H1 (cell line): ENCODE data around the gene PRKAB1. TPM values are rescaled to one million over a fixed set of nuclear protein-coding genes. Genes with fewer than 3 reads are reported as not detected.

Source experiments
- CTCF ChIA-PET: fragments of 300-600 bp; sonication (Branson Sonifier 250); formaldehyde crosslinking; loops from one replicate; lab custom pipeline; 2021; ENCODE audit not compliant: partially characterized antibody; lab: Charles Lee
- POLR2A ChIA-PET: fragments of 300-600 bp; sonication (Branson Sonifier 250); formaldehyde crosslinking; loops from one replicate; lab custom pipeline; 2021; ENCODE audit warnings: inconsistent platforms; ENCODE audit not compliant: partially characterized antibody; lab: Charles Lee
- DNase-seq, 2 experiments: peaks; one replicate each; pipeline versions ENCODE4 v3.0.0 to v3.0.0-alpha.2; 2010 to 2022; ENCODE audit warnings: low spot score in 2 of 2, low read depth in 1 of 2, mixed read lengths in 1 of 2
- FAIRE-seq: peaks from 2 replicates; lab custom pipeline; 2011; peaks lifted over from hg19 to GRCh38; lab: Jason Lieb, UNC
- H2AFZ ChIP-seq: 2 replicates; pipeline ENCODE4 v1.8.1; 2012; ENCODE audit warnings: low read length, inconsistent platforms
- H2AK5ac ChIP-seq: 2 replicates; pipeline ENCODE4 v1.6.1; 2013; ENCODE audit warnings: low read depth, low read length
- H2BK120ac ChIP-seq: replicated peaks from 2 replicates; pipeline ENCODE3; 2013; ENCODE audit warnings: low read depth, low read length, inconsistent platforms
- H2BK12ac ChIP-seq: 2 replicates; pipeline ENCODE4 v1.6.1; 2013; ENCODE audit warnings: low read depth, low read length
- H2BK15ac ChIP-seq: 2 replicates; pipeline ENCODE4 v1.6.1; 2013; ENCODE audit warnings: low read length
- H2BK20ac ChIP-seq: 2 replicates; pipeline ENCODE4 v1.6.1; 2013; ENCODE audit warnings: low read length
- H2BK5ac ChIP-seq: 2 replicates; pipeline ENCODE4 v1.6.1; 2013; ENCODE audit warnings: low read depth, low read length
- H3K14ac ChIP-seq: 2 replicates; pipeline ENCODE4 v1.6.1; 2013; ENCODE audit warnings: inconsistent platforms; ENCODE audit not compliant: insufficient read length
- H3K18ac ChIP-seq: 2 replicates; pipeline ENCODE4 v1.6.1; 2013; ENCODE audit warnings: low read length; ENCODE audit errors: extremely low read depth
- H3K23ac ChIP-seq: 2 replicates; pipeline ENCODE4 v1.6.1; 2013; ENCODE audit warnings: inconsistent platforms; ENCODE audit not compliant: insufficient read length
- H3K23me2 ChIP-seq: 2 replicates; pipeline ENCODE4 v1.6.1; 2013; ENCODE audit warnings: low read depth, low read length
- H3K27ac ChIP-seq: 2 replicates; pipeline ENCODE4 v1.6.1; 2011; ENCODE audit warnings: low read depth, low read length, inconsistent platforms
- H3K27me3 ChIP-seq, 4 experiments: replicated peaks in 1 of 4; 1 replicate in 1 of 4; 2 replicates in 3 of 4; pipeline versions ENCODE4 v1.6.1 to v1.8.1; 2011 to 2013; ENCODE audit warnings: low read length in 3 of 4, mild to moderate bottlenecking in 3 of 4, inconsistent platforms in 2 of 4, mixed read lengths in 2 of 4, moderate library complexity in 1 of 4; ENCODE audit not compliant: control insufficient read depth in 3 of 4, insufficient read depth in 3 of 4; ENCODE audit errors: extremely low read depth in 1 of 4
- H3K36me3 ChIP-seq, 4 experiments: 2 replicates each; pipeline versions ENCODE4 v1.6.1 to v1.8.1; 2011 to 2013; ENCODE audit warnings: mild to moderate bottlenecking in 4 of 4, low read length in 3 of 4, moderate library complexity in 2 of 4, control low read depth in 1 of 4, inconsistent platforms in 1 of 4; ENCODE audit not compliant: insufficient read depth in 4 of 4, control insufficient read depth in 2 of 4
- H3K4ac ChIP-seq: replicated peaks from 2 replicates; pipeline ENCODE3; 2013; ENCODE audit warnings: low read length, low read depth, mixed read lengths, inconsistent platforms; ENCODE audit not compliant: insufficient read length
- H3K4me1 ChIP-seq, 4 experiments: replicated peaks in 1 of 4; 1 replicate in 1 of 4; 2 replicates in 3 of 4; pipeline versions ENCODE4 v1.6.1 to v1.8.1; 2011 to 2013; ENCODE audit warnings: low read length in 3 of 4, inconsistent platforms in 2 of 4, mixed read lengths in 1 of 4; ENCODE audit not compliant: insufficient read depth in 4 of 4, control insufficient read depth in 3 of 4
- H3K4me2 ChIP-seq, 2 experiments: 2 replicates each; pipeline versions ENCODE4 v1.6.1 to v1.8.1; 2011 to 2013; ENCODE audit warnings: low read depth in 2 of 2, low read length in 2 of 2, control low read depth in 1 of 2, inconsistent platforms in 1 of 2, mild to moderate bottlenecking in 1 of 2; ENCODE audit not compliant: insufficient read depth in 1 of 2
- H3K4me3 ChIP-seq, 4 experiments: fragments of 200-600, 300-600 bp in 1 of 4; sonication (generic), shearing (Covaris generic), sonication (Bioruptor Twin) in 1 of 4; 2 replicates each; pipeline versions ENCODE4 v1.5.1 to v1.8.1; 2011 to 2016; ENCODE audit warnings: low read length in 4 of 4, low read depth in 3 of 4, control low read depth in 2 of 4, inconsistent platforms in 2 of 4, mild to moderate bottlenecking in 2 of 4, mixed read lengths in 1 of 4, moderate library complexity in 1 of 4; ENCODE audit not compliant: insufficient read depth in 2 of 4; ENCODE audit errors: extremely low read depth in 1 of 4
- H3K56ac ChIP-seq: replicated peaks from 2 replicates; pipeline ENCODE3; 2013; ENCODE audit warnings: low read depth, mild to moderate bottlenecking, mixed read lengths, low read length, inconsistent platforms; ENCODE audit not compliant: insufficient read length
- H3K79me1 ChIP-seq: 2 replicates; pipeline ENCODE4 v1.6.1; 2013; ENCODE audit warnings: low read depth, low read length, control low read depth
- H3K79me2 ChIP-seq, 2 experiments: 2 replicates each; pipeline versions ENCODE4 v1.6.1 to v1.8.1; 2012 to 2013; ENCODE audit warnings: low read length in 2 of 2, mild to moderate bottlenecking in 2 of 2, inconsistent platforms in 1 of 2; ENCODE audit not compliant: insufficient read depth in 2 of 2, control insufficient read depth in 1 of 2
- H3K9ac ChIP-seq, 4 experiments: replicated peaks in 1 of 4; 1 replicate in 1 of 4; 2 replicates in 3 of 4; pipeline versions ENCODE4 v1.6.1 to v1.8.1; 2011 to 2013; ENCODE audit warnings: low read depth in 3 of 4, low read length in 3 of 4, control low read depth in 2 of 4, mild to moderate bottlenecking in 2 of 4, moderate library complexity in 2 of 4, inconsistent platforms in 1 of 4; ENCODE audit errors: extremely low read depth in 1 of 4
- H3K9me3 ChIP-seq, 2 experiments: 2 replicates each; pipeline versions ENCODE4 v1.6.1 to v1.8.1; 2012 to 2013; ENCODE audit warnings: mild to moderate bottlenecking in 2 of 2, moderate library complexity in 2 of 2, control low read depth in 1 of 2, inconsistent platforms in 1 of 2, low read depth in 1 of 2, low read length in 1 of 2, mixed read lengths in 1 of 2; ENCODE audit not compliant: insufficient read depth in 2 of 2
- H4K20me1 ChIP-seq, 2 experiments: replicated peaks in 1 of 2; 2 replicates each; pipeline versions ENCODE3 to v1.8.1; 2011 to 2013; ENCODE audit warnings: inconsistent platforms in 2 of 2, low read length in 2 of 2, mild to moderate bottlenecking in 1 of 2; ENCODE audit not compliant: insufficient read depth in 2 of 2, control insufficient read depth in 1 of 2
- H4K5ac ChIP-seq: 2 replicates; pipeline ENCODE4 v1.6.1; 2013; ENCODE audit warnings: low read length, low read depth, mixed read lengths, inconsistent platforms; ENCODE audit not compliant: insufficient read length
- H4K8ac ChIP-seq: 2 replicates; pipeline ENCODE4 v1.8.0; 2013; ENCODE audit warnings: mild to moderate bottlenecking, moderate library complexity, low read length, inconsistent platforms; ENCODE audit not compliant: insufficient read depth; ENCODE audit errors: extremely low read depth
- H4K91ac ChIP-seq: replicated peaks from 2 replicates; pipeline ENCODE3; 2013; ENCODE audit warnings: low read length, mixed read lengths, inconsistent platforms; ENCODE audit not compliant: insufficient read length
- GTF2F1 ChIP-seq: IDR thresholded peaks from 2 replicates; pipeline ENCODE4 v1.6.1; 2012; ENCODE audit warnings: low read depth, low read length, improper control_type of control experiment, borderline replicate concordance
- JUN ChIP-seq: IDR thresholded peaks from 2 replicates; pipeline ENCODE4 v1.6.1; 2011; ENCODE audit warnings: low read depth, mild to moderate bottlenecking, improper control_type of control experiment, low read length
- KDM4A ChIP-seq: IDR thresholded peaks from one replicate; pipeline ENCODE4 v1.7.1; 2012; ENCODE audit warnings: low read depth, mild to moderate bottlenecking, moderate library complexity, low read length, inconsistent platforms; ENCODE audit not compliant: severe bottlenecking
- MAFK ChIP-seq: IDR thresholded peaks from 2 replicates; pipeline ENCODE4 v1.6.1; 2012; ENCODE audit warnings: low read depth, mild to moderate bottlenecking, improper control_type of control experiment, low read length
- NANOG ChIP-seq: IDR thresholded peaks from 2 replicates; pipeline ENCODE4 v1.6.1; 2011; ENCODE audit warnings: low read length, low read depth, mild to moderate bottlenecking, inconsistent platforms; ENCODE audit not compliant: insufficient read depth, poor library complexity, severe bottlenecking
- POLR2AphosphoS5 ChIP-seq: IDR thresholded peaks from 2 replicates; pipeline ENCODE4 v1.6.1; 2011; ENCODE audit warnings: low read depth, low read length
- SIN3A ChIP-seq, 2 experiments: IDR thresholded peaks in 1 of 2; conservative IDR thresholded peaks in 1 of 2; 2 replicates each; pipeline ENCODE4 v1.6.1; 2011 to 2012; ENCODE audit warnings: low read length in 2 of 2, improper control_type of control experiment in 1 of 2, low read depth in 1 of 2, mild to moderate bottlenecking in 1 of 2
- SP4 ChIP-seq: IDR thresholded peaks from 2 replicates; pipeline ENCODE4 v1.6.1; 2012; ENCODE audit warnings: low read length, inconsistent platforms
- SUZ12 ChIP-seq: fragments of 200-600 bp; sonication (generic); IDR thresholded peaks from 2 replicates; pipeline ENCODE4 v1.6.1; 2012; ENCODE audit warnings: mild to moderate bottlenecking, inconsistent platforms, low read length, moderate library complexity, mixed read lengths
- TBP ChIP-seq: IDR thresholded peaks from 2 replicates; pipeline ENCODE4 v1.6.1; 2011; ENCODE audit warnings: low read depth, low read length, improper control_type of control experiment
- TCF12 ChIP-seq: IDR thresholded peaks from 2 replicates; pipeline ENCODE4 v1.6.1; 2011; ENCODE audit warnings: low read depth, mild to moderate bottlenecking, low read length
- WGBS, 2 experiments: shearing (Covaris generic) in 1 of 2; methylation state at CpG; one replicate each; pipeline versions ENCODE4 v1.1.6 to v1.1.7; 2013 to 2015; ENCODE audit warnings: low lambda C conversion rate in 2 of 2, mixed read lengths in 2 of 2, inconsistent platforms in 1 of 2, low coverage in 1 of 2, missing lambda C conversion rate in 1 of 2; ENCODE audit not compliant: insufficient replicate concordance in 2 of 2, insufficient coverage in 1 of 2, insufficient read length in 1 of 2; ENCODE audit errors: extremely low coverage in 1 of 2, missing lambda C conversion rate in 1 of 2; 5-methylcytosine and 5-hydroxymethylcytosine counted together
- polyA plus RNA-seq, 7 experiments: library from polyadenylated mRNA; depleted of rRNA in 3 of 7; stranded (reverse) in 5 of 7; unstranded in 2 of 7; fragments of >200 nt in 5 of 7; fragments of 200-250 nt in 2 of 7; gene quantifications; 1 replicate in 5 of 7; 2 replicates in 1 of 7; 4 replicates in 1 of 7; pipeline versions ENCODE4 v1.2.1 to v1.2.3, GENCODE V29; 2011 to 2013; ENCODE audit warnings: missing spikeins in 2 of 7, mixed read lengths in 2 of 7
- total RNA-seq: library from RNA; stranded (reverse); fragmentation: NEBNext Ultra II Directional; extraction: Animal tissue kit (Norgen Biotek cat#: 25700); gene quantifications from 2 replicates; pipeline ENCODE4 v1.2.1, GENCODE V29; 2021
- TF ChIP-seq, protein P1 (sequence below): IDR thresholded peaks from 2 replicates; pipeline ENCODE4 v1.6.1; 2012; ENCODE audit warnings: inconsistent platforms

PRKAB1 gene
- total and polyA plus RNA-seq, 2 of the 8 experiments (the other 6 are each of a cell fraction or from before 2014, with no cell fraction given) = 24.0 to 32.1 TPM

DNA sequence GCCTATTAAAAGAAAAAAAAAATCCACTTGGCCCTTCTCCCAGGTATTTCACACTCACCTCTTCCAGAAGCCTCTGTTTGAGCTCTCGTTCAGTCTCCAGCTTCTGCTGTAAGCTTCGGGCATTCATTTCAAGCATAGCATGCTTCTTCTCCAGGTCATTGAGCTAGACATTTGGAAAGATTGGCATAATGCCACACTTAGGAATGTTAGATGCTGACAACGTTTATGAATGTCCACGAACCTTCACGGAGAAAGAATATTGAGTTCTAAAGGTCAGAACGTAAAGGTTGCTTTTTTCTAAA is 60.5 kb downstream of the PRKAB1 start:
- 95% methylated on average over 6 of the region's 6 CpGs; no CpG with 5 or more reads in 1 of the 2 experiments for WGBS, 2 experiments
- CTCF ChIA-PET = no interaction called here
- no peak for TF ChIP-seq NANOG
- TF ChIP-seq JUN = no peak
- TF ChIP-seq SUZ12 = no peak
- no peak for TF ChIP-seq KDM4A
- TF ChIP-seq TCF12 = no peak
- no peak for TF ChIP-seq MAFK
- TF ChIP-seq POLR2AphosphoS5 = no peak
- TF ChIP-seq GTF2F1 = no peak
- no peak for TF ChIP-seq SIN3A (conservative IDR thresholded peaks at IDR 0.05 in 1 of 2, IDR thresholded peaks at IDR 0.05 in 1 of 2; ENCODE audit: low read depth in 1 of 2, low read length in 2 of 2)
- TF ChIP-seq, protein P1, sequence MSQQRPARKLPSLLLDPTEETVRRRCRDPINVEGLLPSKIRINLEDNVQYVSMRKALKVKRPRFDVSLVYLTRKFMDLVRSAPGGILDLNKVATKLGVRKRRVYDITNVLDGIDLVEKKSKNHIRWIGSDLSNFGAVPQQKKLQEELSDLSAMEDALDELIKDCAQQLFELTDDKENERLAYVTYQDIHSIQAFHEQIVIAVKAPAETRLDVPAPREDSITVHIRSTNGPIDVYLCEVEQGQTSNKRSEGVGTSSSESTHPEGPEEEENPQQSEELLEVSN = no peak
- TF ChIP-seq SP4 = no peak
- no peak for TF ChIP-seq TBP
- TF ChIP-seq, all 59 proteins: peak for 0
- no peak overlapping the region for H3K4me3 ChIP-seq
- H3K9me3 ChIP-seq = no peaks in the 10 kb centered on the region
- no peak overlapping the region for H3K4me2 ChIP-seq
- POLR2A ChIA-PET = no interaction called here
- no peak overlapping the region for H2BK15ac ChIP-seq
- H3K27me3 ChIP-seq = no peaks in the 10 kb centered on the region
- no peaks in the 10 kb centered on the region for H3K79me1 ChIP-seq
- no peak overlapping the region for H4K91ac ChIP-seq
- no peak overlapping the region for H3K18ac ChIP-seq
- H3K14ac ChIP-seq = no peak overlapping the region
- H3K23ac ChIP-seq = no peak overlapping the region
- H3K4ac ChIP-seq = no peak overlapping the region
- FAIRE-seq (no peak), DNase-seq (no peak)
- H3K56ac ChIP-seq = no peak overlapping the region
- no peak overlapping the region for H2BK20ac ChIP-seq
- H2BK12ac ChIP-seq = no peak overlapping the region
- no peak overlapping the region for H2BK5ac ChIP-seq
- no peak overlapping the region for H4K8ac ChIP-seq
- no peaks in the 10 kb centered on the region for H3K23me2 ChIP-seq
- H3K36me3 ChIP-seq = peaks cover 2 to 24% (median 8%) of the 10 kb centered on the region in 4 experiments; a peak in 7 of 8 replicates
- H3K79me2 ChIP-seq = no peaks in the 10 kb centered on the region
- no peak overlapping the region for H2AFZ ChIP-seq
- peaks cover 0 to under 1% of the 10 kb centered on the region in 2 experiments for H4K20me1 ChIP-seq
- no peak overlapping the region for H3K9ac ChIP-seq
- H4K5ac ChIP-seq = no peak overlapping the region
- no peak overlapping the region for H2BK120ac ChIP-seq
- H3K4me1 ChIP-seq = no peaks in the 10 kb centered on the region
- no peak overlapping the region for H2AK5ac ChIP-seq
- H3K27ac ChIP-seq = no peak overlapping the region
